GM21381 (cell line): ENCODE data around the gene TJP3.

Experiments
- ATAC-seq: cut with Tn5 transposase; IDR thresholded peaks from one replicate; pipeline ENCODE4 v1.9.1; 2021; ENCODE audit warnings: mild to moderate bottlenecking, moderate library complexity; ENCODE audit not compliant: unreplicated experiment

TJP3 gene

DNA sequence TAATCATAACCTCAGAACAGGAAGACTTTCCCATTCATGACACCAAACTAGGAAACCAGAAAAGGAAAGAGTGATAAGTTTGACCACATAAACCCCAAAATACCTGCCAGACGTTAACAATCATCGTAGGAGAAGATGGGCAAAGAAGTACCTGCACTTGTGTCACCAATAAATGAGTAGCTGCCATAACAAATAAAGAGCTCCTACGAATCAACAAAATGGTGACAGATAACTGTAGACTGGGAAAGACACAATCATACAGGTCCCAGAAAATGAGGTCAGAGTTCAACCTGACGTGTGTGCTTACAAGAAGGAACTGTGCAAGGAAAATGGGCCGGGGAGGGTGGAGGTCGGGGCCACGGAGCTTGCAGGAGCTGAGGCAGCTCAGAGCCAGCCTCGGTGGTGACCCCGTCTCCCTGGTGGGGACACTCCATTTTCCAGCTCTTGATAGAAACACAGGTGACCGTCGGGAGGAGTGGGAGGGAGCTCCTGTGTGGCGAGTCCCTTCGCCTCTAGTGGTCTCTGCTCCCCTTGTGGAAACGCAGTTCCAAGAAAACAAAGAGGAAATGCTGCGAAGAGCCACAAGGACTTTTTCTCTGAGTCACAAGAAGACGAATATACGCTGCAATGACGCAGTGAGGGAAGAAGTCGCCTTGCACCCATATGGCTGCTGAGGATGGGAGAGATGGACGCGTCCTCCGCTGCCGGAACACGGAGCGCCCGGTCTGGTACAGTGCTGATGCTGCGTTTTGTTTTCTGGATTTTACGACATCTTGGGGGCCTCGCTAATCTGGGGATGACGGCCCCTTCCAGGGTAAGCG lies 17.4 kb upstream of the TJP3 start:
- ATAC-seq, result no peak

DNA sequence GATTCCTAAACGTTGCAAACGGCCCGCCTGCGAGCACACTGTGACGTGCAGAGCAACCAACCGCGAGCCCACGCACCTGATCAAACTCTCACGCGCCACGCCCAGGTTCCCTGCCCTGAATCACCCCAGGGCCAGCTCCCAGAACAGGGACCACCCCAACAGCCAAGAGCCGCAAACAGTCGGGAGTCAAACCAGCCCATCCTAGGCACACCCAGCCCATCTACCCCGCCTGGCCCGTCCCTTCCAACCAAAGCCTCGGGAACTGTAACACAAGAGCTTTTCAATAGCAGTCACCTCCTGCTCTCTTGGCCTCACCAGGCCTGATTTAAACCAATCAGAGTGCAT lies 16.8 kb upstream of the TJP3 start:
- no peak for ATAC-seq

DNA sequence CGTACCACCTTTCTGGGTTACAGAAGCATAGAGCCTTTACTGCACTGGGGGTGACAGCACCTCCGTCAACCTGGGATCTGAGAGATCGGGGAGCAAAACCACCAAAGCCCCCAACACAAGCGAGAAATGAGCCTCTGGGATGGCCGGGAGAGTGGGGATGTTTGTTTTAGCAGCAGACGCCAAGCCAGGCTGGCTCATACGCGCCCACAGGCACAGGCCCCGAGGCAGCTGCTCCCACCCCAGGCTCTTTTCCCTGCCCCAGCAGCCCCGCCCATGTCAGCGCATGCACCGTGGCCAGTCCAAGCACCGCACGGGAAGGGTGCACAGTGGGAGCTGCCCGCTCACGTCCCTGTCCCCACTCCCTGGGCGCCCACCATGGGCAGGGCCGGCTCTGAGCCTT lies 16.5 kb upstream of the TJP3 start:
- no peak for ATAC-seq

DNA sequence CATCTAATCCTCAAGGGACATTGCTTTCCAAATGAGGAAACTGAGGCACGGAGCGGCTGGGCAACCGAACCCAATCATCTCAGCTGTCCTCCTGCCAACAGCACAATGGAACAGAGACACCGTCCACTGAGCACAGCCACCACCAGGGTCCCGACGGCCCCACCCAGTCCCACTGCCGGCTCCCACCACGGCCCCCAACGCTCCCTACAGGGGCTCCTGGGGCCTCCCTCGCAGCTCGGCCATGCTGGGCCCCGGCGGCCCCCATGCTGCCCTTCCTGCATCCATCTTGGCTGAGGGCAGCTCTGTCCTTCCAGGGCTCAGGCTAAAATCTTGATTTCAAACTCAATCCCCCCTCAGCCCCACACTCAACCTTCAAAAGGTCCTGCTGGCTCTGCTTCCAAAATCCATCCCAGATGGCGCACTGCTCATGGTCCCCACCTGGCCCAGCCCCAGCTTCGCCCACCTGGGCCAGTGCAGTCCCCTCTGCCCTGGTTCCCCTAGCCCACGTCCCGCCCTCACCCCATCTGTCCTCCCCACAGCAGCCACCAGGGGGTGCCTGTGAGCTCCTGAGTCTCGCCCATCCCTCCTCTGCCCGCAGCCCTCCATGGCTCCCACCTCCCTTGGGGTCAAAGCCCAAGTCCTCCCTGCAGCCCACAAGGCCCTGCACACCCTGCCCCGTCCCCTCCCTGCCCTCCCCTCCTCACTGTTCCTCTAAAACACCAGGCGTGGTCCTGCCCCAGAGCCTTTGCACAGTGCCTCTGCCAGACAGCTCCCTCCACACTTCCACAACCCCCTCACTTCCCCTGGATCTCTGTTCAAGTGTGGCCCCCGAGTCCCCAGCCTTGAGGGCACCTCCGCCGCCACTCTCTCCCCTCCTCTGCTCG lies 15.8 kb upstream of the TJP3 start:
- no peak for ATAC-seq

DNA sequence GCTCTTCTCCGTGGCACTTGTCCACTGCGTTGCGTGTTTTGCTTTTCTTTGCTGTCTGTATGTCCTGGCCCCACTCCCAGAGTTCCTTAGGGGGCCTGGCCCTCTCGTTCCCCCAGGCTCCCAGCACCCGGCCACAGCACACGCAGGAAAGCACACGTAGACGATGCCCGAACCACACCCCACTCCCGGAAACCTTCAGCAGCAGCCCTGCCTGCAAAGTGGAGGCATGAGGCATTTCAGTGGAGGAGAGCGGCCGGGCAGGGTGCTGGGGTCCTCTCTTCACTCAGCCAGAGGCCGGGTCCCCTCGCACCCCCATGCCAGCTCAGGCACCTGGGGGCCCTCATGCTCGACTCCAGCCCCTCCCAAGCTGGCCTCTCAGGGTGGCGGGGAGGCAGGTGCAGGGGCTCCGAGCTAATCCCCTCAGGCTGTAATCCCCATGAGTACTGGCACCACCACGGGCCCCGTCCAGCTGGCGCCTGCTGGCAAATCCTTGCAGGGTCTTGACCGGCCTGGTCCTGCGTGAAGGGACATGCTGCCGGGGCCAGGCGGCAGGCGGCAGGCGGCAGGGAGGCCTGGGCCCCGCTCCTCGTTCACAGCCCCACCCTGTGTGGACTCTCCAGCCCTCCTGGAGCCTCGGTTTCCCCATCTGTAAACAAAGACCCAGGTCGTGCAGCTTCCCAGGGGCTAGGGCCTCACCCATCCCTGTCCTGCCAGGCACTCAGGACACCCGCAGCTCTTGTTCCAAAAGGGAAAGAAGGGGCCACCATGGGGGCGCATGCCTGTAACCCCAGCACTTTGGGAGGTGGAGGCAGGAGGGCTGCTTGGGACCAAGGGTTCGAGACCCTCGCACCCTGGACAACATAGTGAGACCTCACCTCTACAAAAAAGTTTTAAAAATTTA lies 14.9 kb upstream of the TJP3 start:
- ATAC-seq, result no peak

DNA sequence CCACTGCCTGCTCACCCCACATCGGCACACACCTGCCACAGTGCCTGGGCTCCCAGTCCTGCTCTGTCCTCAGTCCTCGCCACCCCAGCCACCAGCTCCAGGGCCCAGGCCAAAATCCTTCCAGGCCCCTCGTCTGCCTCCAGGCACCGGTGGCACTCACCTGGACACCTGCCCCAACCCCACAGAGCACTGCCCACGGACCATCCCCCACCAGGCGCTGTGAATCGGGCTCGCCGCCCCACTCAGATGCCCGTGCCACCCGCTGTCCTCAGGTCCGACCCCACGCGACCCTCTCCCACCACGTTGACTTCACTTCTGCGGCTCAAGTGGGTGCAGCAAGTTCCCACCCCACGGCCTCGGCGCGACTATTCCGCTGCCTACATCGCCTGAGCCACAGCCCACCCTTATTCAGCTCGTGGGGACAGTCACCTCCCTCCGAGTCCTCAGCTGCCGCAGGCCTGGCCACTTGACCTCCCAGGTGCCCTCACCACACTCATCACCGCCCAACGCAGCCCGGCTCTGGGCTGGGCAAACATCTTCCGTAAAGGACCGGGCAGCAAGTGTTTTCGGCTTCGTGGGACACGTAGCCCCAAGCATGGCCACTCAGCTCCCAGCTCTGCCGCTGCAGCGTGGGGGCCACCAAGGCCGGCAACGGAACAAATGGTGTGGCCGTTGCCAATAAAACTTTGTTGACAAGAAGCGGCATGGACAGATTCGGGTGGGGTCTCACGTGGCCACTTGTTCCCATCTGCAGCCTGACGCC lies 13.6 kb upstream of the TJP3 start:
- no peak for ATAC-seq

DNA sequence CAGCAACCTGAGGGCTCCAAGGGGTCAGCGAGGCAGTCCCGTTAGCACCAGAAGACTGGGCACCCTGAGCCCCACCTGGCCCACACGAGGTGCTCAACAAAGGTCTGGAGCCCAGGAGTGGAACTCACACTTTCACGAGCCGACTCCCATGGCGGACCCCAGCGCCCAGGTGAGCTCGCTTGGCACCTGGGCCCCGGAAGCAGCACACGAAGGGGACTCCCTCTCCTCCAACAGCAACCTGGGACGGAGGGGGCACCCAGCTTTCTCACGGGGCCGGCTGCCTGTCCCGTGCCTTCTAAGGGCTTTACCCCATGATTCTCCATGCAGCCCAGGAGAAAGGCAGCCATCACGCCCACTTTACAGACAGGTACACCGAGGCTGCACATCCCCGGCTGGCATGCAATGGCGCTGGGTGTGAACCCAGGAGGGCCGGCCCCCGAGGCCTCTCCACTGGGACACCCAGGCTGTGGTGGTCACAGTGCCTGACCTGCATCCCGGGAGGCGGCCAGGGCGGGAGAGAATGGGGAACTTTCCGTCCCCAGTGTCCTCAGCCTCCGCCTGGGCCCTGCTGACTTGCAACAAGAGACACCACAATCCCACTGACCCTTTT lies 13.0 kb upstream of the TJP3 start:
- ATAC-seq, result no peak

DNA sequence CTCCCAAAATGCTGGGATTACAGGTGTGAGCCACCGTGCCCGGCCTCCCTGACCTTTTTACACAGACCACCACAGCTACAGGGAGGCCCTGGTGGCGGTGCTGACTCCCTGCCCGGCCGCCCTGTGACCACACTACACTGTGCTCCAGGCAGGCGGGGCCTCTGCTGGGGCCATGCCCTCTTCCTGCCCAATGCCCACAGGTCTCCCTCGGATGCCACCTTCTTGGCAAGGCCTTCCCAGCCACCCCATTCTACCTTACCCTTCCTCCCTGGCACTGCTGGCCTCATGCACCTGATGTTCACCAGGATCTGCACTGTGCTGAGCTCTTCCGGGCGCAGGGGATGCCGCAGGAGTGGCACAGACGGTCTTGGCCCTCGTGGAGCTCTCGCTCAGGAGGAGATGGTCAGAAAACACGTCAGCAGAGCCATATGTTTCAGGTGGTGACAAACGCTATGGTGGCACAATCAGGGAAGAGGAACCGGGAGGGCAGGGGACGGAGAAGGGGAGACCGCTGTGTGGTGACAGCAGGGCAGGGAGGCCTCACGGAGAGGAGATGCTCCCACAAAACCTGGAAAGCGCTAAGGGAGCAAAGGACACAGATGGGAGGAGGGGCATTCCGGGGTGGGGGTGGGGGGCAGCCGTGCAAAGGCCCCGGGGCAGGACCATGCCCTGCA lies 12.1 kb upstream of the TJP3 start:
- no peak for ATAC-seq

DNA sequence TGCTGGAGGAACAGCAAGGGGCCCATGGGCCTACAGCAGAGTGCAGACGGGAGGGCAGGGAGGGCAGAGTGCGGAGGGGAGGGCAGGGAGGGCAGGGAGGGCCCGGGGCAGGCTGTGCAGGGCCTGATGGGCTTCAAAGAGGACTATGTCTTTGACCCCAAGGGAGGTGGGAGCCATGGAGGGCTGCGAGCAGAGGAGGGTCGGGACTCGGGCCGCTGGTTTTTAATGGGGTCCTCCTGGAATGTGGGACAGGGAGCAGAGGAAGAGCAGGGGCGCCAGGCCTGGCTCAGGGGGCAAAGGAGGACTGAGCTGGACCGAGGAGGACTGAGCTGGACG lies 11.6 kb upstream of the TJP3 start:
- no peak for ATAC-seq

DNA sequence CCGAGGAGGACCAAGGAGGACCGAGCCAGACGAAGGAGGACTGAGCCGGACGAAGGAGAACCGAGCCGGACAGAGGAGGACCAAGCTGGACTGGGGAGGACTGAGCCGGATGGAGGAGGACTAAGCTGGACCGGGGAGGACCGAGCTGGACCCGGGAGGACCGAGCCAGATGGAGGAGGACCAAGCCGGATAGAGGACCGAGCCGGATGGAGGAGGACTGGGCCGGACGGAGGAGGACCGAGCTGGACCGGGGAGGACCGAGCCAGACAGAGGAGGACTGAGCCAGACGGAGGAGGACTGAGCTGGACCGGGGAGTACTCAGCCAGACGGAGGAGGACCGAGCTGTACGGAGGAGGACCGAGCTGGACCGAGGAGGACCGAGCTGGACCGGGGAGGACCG lies 11.1 kb upstream of the TJP3 start:
- no peak for ATAC-seq

DNA sequence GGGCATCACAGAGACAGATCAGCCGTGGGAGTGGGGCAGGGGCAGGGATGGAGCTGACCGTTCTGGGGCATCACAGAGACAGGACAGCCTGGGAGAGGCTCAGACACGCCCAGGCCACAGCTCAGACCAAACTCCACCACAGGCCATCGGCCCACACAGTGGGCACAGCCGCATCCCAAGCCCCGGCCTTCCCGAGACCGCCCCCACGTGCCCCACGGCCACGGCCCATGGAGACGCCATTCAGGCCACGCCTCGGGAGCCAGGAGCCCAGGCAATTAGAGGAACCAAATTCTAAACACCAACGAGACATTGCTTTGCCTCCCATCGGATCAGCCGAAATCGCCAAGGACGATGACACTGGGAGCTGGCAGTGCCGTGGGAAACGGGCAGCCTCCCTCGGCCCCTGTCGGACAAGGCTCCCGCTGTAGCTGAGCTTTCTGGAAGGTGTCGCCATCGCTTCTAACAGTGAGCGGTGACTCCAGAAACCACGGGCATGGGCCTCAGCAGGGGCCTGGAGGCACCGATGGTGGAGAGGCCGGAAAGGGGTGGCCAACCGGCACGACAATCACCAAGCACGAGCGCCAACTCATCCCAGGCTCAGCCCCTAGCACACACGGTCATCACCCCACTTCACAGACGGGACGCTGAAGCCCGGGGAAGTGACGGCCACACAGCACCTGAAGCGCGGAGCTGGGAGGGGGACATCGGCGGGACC lies 10.4 kb upstream of the TJP3 start:
- no peak for ATAC-seq

DNA sequence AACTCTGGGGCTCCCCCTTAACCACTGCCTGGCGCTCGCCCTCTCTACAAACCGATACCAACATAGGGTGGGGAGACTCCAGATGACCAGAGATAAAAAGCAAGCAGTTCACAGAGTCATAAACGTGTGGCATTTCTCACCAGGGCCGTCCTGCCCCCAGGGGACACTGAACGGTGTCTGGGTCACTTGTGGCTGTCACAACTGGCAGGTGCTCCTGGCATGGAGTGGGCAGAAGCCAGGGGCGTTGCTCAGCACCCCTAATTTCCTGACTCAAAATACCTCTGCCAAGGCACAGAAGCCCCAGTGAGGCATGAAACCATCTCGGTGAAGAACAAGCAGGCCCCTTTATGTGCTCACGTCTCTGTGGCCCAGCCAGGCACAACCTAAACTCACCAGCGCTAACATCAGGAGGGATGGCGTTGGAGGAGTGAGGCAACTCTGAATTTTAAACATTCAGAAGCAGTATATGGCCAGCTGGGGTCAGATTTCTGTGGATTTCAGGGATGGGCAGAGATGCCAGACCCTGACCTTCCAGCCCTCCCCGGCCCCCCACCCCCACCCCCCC lies 9.7 kb upstream of the TJP3 start:
- no peak for ATAC-seq

DNA sequence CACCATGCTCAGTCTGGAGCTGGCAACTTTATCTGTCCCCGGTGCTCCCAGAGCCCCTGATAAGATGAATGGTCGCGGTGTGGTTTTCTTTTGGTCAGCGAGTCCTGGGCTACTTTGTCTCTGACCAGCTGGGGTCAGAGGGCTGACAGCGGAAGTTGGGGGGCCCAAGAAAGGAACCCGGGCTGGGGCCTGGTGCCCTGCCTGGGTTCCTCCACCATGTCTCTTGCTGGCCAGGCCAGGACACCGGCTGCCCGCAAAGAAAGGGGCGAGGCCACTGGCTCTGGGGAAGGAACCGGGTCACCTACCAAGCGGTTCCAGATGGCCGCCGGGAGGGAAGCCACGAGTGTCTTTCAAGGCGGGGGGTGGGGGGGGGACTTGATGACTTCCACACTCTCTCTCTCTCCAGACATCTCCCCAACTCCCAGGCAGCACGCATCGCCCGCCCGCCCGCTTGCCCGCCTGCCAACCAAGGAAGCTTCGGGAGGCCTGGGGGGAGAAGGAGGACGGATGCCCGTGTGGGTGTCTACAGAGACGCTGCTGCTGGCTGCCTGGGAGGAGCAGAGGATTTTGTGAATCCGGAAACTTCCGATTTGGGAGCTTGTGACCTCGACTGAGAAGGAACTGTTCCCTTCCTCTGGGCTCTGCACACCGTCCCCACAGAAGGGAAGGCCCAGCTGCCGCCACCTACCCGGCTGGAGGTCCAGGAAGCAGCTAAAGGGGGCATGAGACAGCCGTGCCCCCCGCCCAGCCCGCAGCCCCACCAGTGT lies 9.0 kb upstream of the TJP3 start:
- no peak for ATAC-seq

DNA sequence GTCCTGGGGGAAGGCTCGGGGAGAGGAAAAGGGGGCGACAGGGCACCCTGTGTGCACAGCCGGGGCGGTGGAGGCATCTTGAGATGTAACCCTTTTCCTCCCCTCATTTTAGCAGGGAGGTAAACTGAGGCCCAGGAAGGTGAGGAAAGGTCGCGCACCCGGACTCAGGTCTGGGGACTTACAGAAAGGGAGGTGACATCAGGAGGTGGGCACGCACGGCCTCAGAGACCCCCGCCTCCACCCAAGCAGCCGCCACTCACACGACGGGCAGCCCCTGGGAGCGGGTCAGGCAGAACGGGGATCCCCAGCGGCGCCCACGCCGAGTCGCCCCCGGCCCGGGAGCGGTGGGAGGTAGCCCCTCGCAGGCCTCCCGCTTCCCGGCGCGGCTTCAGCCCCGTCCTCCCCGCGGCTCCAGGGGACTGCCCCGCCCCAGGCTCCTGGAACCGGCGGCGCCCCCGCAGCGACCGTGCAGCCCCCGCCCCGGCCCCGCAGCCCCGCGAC lies 8.4 kb upstream of the TJP3 start:
- ATAC-seq, result peak; percentile 22

DNA sequence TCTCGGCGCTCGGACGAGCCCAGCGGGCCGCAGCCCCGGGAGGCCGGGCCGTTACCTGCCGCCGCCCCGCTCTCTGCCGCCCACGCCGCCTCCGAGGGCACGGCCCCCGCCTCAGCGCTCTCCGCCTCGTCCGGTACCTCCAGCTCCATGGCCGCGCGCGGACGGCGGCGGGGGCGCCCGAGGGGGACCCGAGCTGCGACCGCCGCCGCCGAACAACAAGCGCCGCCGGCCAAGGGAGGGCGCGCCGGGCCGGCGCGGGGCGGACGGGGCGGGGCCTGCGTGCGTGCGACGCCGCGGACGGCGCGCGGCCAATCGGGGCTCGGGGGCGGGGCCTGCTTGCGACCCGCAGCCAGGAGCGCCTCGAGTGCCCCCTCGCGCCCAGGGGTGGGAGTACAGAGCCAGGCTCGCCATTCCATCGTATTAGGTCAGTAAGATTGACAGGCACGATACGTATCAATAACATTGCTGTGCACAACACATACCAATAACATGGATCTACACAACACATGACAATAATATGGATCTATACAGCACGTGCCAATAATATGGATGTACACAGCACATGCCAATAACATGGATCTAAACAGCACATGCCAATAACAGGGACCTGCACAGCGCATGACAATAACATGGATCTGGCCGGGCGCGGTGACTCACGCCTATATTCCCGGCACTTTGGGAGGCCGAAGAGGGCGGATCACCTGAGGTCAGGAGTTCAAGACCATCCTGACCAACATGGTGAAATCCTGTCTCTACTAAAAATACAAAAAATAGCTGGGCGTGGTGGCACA lies 7.7 kb upstream of the TJP3 start, which contains the start of gene PIP5K1C:
Gene PIP5K1C (minus strand): TSS at position 227 of the 791 bp plus-strand sequence. CDS start 78 bp downstream, at position 149.
- ATAC-seq, result peak; percentile 86

DNA sequence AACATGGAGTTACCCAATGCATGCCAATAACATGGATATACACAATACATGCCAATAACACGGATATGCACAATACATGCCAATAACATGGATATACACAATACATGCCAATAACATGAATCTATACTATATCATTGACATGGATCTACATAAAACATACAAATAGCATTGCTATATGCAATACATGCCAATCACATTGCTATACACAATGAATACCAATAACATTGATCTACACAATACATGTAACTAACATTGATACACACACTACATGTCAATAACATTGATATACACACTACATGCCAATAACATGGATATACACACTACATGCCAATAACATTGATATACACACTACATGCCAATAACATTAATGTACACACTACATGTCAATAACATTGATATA lies 7.0 kb upstream of the TJP3 start:
- ATAC-seq, result no peak

DNA sequence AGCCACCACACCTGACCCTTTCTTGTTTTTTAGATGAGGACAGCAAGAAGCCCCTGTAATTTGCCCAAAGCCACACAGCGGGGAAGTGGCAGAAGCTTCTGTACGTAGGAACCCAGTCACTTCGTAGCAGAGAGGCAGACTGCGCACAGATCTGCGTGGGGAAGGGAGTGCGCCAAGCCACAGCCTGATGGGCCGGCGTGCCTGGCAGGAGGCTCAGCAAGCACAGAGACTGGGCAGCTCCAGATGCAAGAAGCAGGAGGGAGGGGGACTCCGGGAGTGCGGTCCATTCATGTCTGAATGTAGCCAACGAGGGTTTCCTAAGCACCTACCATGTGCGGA lies 347 bp upstream of the TJP3 start:
- no peak for ATAC-seq
